WTC11 (cell line): ENCODE results near the gene GLT1D1. TPM values are rescaled to one million over a fixed set of nuclear protein-coding genes. Genes with fewer than 3 reads are reported as not detected.

Experiments
- ATAC-seq: fragments of 200-7000 bp; cut with Tn5 transposase; 2 replicates; pipeline ENCODE4 v1.10.0; 2021; ENCODE audit warnings: mild to moderate bottlenecking, moderate library complexity
- CTCF ChIA-PET: fragments of 300-600 bp; sonication (Branson Sonifier 250); formaldehyde crosslinking; loops from one replicate; lab custom pipeline; 2021; ENCODE audit warnings: antibody characterized with exemption; lab: Charles Lee
- POLR2A ChIA-PET: fragments of 350-600 bp; sonication (Branson Sonifier 250); formaldehyde crosslinking; loops from one replicate; lab custom pipeline; 2021; ENCODE audit warnings: antibody characterized with exemption; lab: Charles Lee
- DNase-seq: peaks from one replicate; pipeline ENCODE4 v3.0.0; 2021; ENCODE audit warnings: low spot score
- H3K27ac Mint-ChIP-seq: 2 replicates; pipeline ENCODE4 v1.8.0; 2021; ENCODE audit warnings: mixed read lengths
- H3K27me3 Mint-ChIP-seq: 2 replicates; pipeline ENCODE4 v1.8.0; 2021; ENCODE audit warnings: low read depth, mild to moderate bottlenecking, moderate library complexity, mixed read lengths
- H3K36me3 Mint-ChIP-seq: 2 replicates; pipeline ENCODE4 v1.8.0; 2021; ENCODE audit warnings: mixed read lengths
- H3K4me1 Mint-ChIP-seq: 2 replicates; pipeline ENCODE4 v1.8.0; 2022; ENCODE audit warnings: mixed read lengths
- H3K4me3 Mint-ChIP-seq: 2 replicates; pipeline ENCODE4 v1.8.0; 2021; ENCODE audit warnings: mild to moderate bottlenecking, moderate library complexity, mixed read lengths
- H3K9me3 Mint-ChIP-seq: 2 replicates; pipeline ENCODE4 v1.8.0; 2021; ENCODE audit warnings: mixed read lengths
- EMX1 ChIP-seq: fragments of 250-450 bp; sonication (Bioruptor Pico); IDR thresholded peaks from 2 replicates; pipeline ENCODE4 v1.8.0; 2021; ENCODE audit warnings: mild to moderate bottlenecking
- FOXK1 ChIP-seq: sonication (generic); formaldehyde crosslinking; IDR thresholded peaks from 2 replicates; pipeline ENCODE4 v1.8.0; 2022; ENCODE audit warnings: mild to moderate bottlenecking, moderate library complexity, missing genetic modification reagents
- FOXP1 ChIP-seq: sonication (generic); formaldehyde crosslinking; IDR thresholded peaks from 2 replicates; pipeline ENCODE4 v1.8.0; 2022; ENCODE audit warnings: missing genetic modification reagents, mild to moderate bottlenecking, moderate library complexity, borderline replicate concordance
- HMGA2 ChIP-seq: fragments of 250-450 bp; sonication (Bioruptor Pico); IDR thresholded peaks from 2 replicates; pipeline ENCODE4 v1.4.0; 2021; ENCODE audit warnings: mild to moderate bottlenecking, moderate library complexity
- MAX ChIP-seq: sonication (generic); formaldehyde crosslinking; IDR thresholded peaks from 2 replicates; pipeline ENCODE4 v1.8.0; 2022; ENCODE audit warnings: mild to moderate bottlenecking, missing genetic modification reagents
- PRRX2 ChIP-seq: fragments of 250-450 bp; sonication (Bioruptor Pico); IDR thresholded peaks from 2 replicates; pipeline ENCODE4 v1.8.0; 2021; ENCODE audit warnings: mild to moderate bottlenecking
- RELA ChIP-seq: sonication (generic); formaldehyde crosslinking; IDR thresholded peaks from 2 replicates; pipeline ENCODE4 v1.8.1; 2022; ENCODE audit warnings: missing genetic modification reagents, mild to moderate bottlenecking, borderline replicate concordance
- RORB ChIP-seq: fragments of 250-450 bp; sonication (Bioruptor Pico); IDR thresholded peaks from 2 replicates; pipeline ENCODE4 v1.9.0; 2021; ENCODE audit warnings: mild to moderate bottlenecking
- SMAD4 ChIP-seq: sonication (generic); formaldehyde crosslinking; IDR thresholded peaks from 2 replicates; pipeline ENCODE4 v1.8.0; 2022; ENCODE audit warnings: mild to moderate bottlenecking, missing genetic modification reagents
- ZBTB21 ChIP-seq: sonication (generic); formaldehyde crosslinking; IDR thresholded peaks from 2 replicates; pipeline ENCODE4 v1.8.1; 2023; ENCODE audit warnings: mild to moderate bottlenecking, missing genetic modification reagents, borderline replicate concordance
- ZNF219 ChIP-seq: sonication (generic); formaldehyde crosslinking; IDR thresholded peaks from 2 replicates; pipeline ENCODE4 v1.8.0; 2023; ENCODE audit warnings: missing genetic modification reagents, mild to moderate bottlenecking, borderline replicate concordance
- ZNF263 ChIP-seq: sonication (generic); formaldehyde crosslinking; IDR thresholded peaks from 2 replicates; pipeline ENCODE4 v1.8.1; 2022; ENCODE audit warnings: low read depth, mild to moderate bottlenecking, moderate library complexity, missing genetic modification reagents
- ZNF423 ChIP-seq: fragments of 250-450 bp; sonication (Bioruptor Pico); IDR thresholded peaks from 2 replicates; pipeline ENCODE4 v2.1.2; 2022; ENCODE audit warnings: mild to moderate bottlenecking, moderate library complexity
- ZNF512 ChIP-seq: sonication (generic); formaldehyde crosslinking; IDR thresholded peaks from 2 replicates; pipeline ENCODE4 v1.8.1; 2022; ENCODE audit warnings: missing genetic modification reagents, borderline replicate concordance
- total RNA-seq: library from RNA; stranded (reverse); gene quantifications from 3 replicates; pipeline ENCODE4 v1.2.3, GENCODE V29; 2021
- TF ChIP-seq, protein P1 (sequence below): sonication (generic); formaldehyde crosslinking; IDR thresholded peaks from 2 replicates; pipeline ENCODE4 v1.8.1; 2022; ENCODE audit warnings: mild to moderate bottlenecking, missing genetic modification reagents, moderate library complexity, borderline replicate concordance
- TF ChIP-seq, protein P2 (sequence below): fragments of 250-450 bp; sonication (Bioruptor Pico); IDR thresholded peaks from 2 replicates; pipeline ENCODE4 v1.9.0; 2021; ENCODE audit warnings: moderate library complexity, mild to moderate bottlenecking, inconsistent platforms, borderline replicate concordance
- TF ChIP-seq, protein P3 (sequence below): fragments of 250-450 bp; sonication (Bioruptor Pico); IDR thresholded peaks from 2 replicates; pipeline ENCODE4 v1.8.0; 2021; ENCODE audit warnings: mild to moderate bottlenecking
- TF ChIP-seq, protein P4 (sequence below): sonication (generic); formaldehyde crosslinking; IDR thresholded peaks from 2 replicates; pipeline ENCODE4 v1.8.1; 2022; ENCODE audit warnings: mild to moderate bottlenecking, moderate library complexity, missing genetic modification reagents
- TF ChIP-seq, protein P5 (sequence below): sonication (generic); formaldehyde crosslinking; IDR thresholded peaks from 2 replicates; pipeline ENCODE4 v1.8.0; 2022; ENCODE audit warnings: mild to moderate bottlenecking, missing genetic modification reagents

Gene GLT1D1
- total RNA-seq, 1 experiment from 2014 or later = 1.5 TPM

DNA sequence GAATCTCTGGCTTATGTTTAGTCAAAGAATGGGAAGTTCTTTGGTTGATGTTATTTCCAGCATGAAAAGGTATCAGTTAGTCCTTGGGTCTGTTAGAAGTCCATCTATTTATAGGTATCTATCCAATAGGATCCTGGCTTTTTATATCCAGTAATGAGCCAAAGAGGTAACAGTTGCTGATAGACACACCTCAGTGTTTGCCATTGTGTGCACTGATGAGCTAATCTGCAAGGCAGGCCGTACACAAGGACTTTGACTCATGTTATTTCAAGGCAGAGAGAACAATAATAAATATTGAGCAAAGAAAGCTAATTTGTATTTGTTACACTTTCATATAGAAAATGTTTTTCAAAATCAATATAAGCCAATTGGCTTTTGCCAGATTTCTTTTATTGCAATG lies 56.4 kb downstream of the GLT1D1 start:
- TF ChIP-seq ZNF219 (CRISPR knock-in tag) (no peak), MAX (CRISPR knock-in tag) (no peak), ZNF512 (CRISPR knock-in tag) (no peak), ZNF423 (no peak), FOXK1 (no peak), RELA (CRISPR knock-in tag) (no peak)
- TF ChIP-seq, protein P1, sequence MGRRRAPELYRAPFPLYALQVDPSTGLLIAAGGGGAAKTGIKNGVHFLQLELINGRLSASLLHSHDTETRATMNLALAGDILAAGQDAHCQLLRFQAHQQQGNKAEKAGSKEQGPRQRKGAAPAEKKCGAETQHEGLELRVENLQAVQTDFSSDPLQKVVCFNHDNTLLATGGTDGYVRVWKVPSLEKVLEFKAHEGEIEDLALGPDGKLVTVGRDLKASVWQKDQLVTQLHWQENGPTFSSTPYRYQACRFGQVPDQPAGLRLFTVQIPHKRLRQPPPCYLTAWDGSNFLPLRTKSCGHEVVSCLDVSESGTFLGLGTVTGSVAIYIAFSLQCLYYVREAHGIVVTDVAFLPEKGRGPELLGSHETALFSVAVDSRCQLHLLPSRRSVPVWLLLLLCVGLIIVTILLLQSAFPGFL (CRISPR knock-in tag) = no peak
- TF ChIP-seq, all 79 proteins: peak for 0
- Mint-ChIP-seq H3K9me3 (peaks cover 49% of the 10 kb centered on the region), H3K27ac (no peak overlapping the region), H3K36me3 (peaks cover 45% of the 10 kb centered on the region), H3K4me3 (no peak overlapping the region), H3K27me3 (peaks cover 8% of the 10 kb centered on the region), H3K4me1 (no peaks in the 10 kb centered on the region)
- DNase-seq = no peak
- POLR2A ChIA-PET = no interaction called here
- ATAC-seq = no peak
- CTCF ChIA-PET = no interaction called here

DNA sequence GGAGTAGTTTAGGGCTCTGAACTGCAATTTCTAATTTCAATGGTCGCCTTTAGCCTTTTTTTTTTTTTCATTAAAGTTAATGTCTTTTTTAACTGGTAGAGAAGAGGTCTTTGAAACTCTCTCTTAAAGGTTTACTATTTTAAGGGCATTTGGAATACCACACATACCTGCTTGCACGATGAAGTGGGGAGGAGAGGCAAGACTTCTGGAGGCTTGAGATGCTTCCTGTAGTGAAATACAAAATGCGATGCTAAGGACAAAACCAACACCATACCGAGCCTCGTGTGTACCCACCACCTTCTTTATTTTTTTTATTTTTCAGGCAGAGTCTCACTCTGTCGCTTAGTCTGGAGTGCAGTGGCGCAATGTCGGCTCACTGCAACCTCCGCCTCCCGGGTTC lies 57.4 kb downstream of the GLT1D1 start:
- POLR2A ChIA-PET = no interaction called here
- no peak overlapping the region for H3K27ac Mint-ChIP-seq
- H3K4me3 Mint-ChIP-seq = no peak overlapping the region
- H3K27me3 Mint-ChIP-seq = peaks cover 8% of the 10 kb centered on the region
- no peaks in the 10 kb centered on the region for H3K4me1 Mint-ChIP-seq
- CTCF ChIA-PET = no interaction called here
- TF ChIP-seq FOXP1 (CRISPR knock-in tag) = no peak
- TF ChIP-seq SMAD4 (CRISPR knock-in tag) = no peak
- TF ChIP-seq, protein P2, sequence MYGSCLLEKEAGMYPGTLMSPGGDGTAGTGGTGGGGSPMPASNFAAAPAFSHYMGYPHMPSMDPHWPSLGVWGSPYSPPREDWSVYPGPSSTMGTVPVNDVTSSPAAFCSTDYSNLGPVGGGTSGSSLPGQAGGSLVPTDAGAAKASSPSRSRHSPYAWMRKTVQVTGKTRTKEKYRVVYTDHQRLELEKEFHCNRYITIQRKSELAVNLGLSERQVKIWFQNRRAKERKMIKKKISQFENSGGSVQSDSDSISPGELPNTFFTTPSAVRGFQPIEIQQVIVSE (CRISPR knock-in tag) = no peak
- no peak for TF ChIP-seq ZNF263
- TF ChIP-seq PRRX2 (CRISPR knock-in tag) = no peak
- no peak for TF ChIP-seq ZBTB21 (CRISPR knock-in tag)
- TF ChIP-seq HMGA2 (CRISPR knock-in tag) = no peak
- TF ChIP-seq, protein P3, sequence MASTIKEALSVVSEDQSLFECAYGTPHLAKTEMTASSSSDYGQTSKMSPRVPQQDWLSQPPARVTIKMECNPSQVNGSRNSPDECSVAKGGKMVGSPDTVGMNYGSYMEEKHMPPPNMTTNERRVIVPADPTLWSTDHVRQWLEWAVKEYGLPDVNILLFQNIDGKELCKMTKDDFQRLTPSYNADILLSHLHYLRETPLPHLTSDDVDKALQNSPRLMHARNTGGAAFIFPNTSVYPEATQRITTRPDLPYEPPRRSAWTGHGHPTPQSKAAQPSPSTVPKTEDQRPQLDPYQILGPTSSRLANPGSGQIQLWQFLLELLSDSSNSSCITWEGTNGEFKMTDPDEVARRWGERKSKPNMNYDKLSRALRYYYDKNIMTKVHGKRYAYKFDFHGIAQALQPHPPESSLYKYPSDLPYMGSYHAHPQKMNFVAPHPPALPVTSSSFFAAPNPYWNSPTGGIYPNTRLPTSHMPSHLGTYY (CRISPR knock-in tag) = no peak
- ATAC-seq (no peak), DNase-seq (no peak)
- peaks cover 44% of the 10 kb centered on the region for H3K9me3 Mint-ChIP-seq
- H3K36me3 Mint-ChIP-seq = peaks cover 42% of the 10 kb centered on the region

GRCh38 chr12:128911861-128912260 lies 58.6 kb downstream of the GLT1D1 start:
- no peak for DNase-seq
- TF ChIP-seq ZNF512 (CRISPR knock-in tag) = no peak
- no peak for TF ChIP-seq EMX1 (CRISPR knock-in tag)
- TF ChIP-seq, protein P4, sequence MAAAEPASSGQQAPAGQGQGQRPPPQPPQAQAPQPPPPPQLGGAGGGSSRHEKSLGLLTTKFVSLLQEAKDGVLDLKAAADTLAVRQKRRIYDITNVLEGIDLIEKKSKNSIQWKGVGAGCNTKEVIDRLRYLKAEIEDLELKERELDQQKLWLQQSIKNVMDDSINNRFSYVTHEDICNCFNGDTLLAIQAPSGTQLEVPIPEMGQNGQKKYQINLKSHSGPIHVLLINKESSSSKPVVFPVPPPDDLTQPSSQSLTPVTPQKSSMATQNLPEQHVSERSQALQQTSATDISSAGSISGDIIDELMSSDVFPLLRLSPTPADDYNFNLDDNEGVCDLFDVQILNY (CRISPR knock-in tag) = no peak
- no peak for TF ChIP-seq RORB (CRISPR knock-in tag)
- TF ChIP-seq, protein P5, sequence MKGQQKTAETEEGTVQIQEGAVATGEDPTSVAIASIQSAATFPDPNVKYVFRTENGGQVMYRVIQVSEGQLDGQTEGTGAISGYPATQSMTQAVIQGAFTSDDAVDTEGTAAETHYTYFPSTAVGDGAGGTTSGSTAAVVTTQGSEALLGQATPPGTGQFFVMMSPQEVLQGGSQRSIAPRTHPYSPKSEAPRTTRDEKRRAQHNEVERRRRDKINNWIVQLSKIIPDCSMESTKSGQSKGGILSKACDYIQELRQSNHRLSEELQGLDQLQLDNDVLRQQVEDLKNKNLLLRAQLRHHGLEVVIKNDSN (CRISPR knock-in tag) = no peak
- CTCF ChIA-PET = no interaction called here
- Mint-ChIP-seq H3K27me3 (peaks cover 3% of the 10 kb centered on the region; the same call in 1 of the 2 replicates), H3K9me3 (peaks cover 48% of the 10 kb centered on the region), H3K27ac (no peak overlapping the region), H3K36me3 (peaks cover 52% of the 10 kb centered on the region), H3K4me3 (no peak overlapping the region), H3K4me1 (no peaks in the 10 kb centered on the region)
- POLR2A ChIA-PET = no interaction called here
- ATAC-seq = no peak
